ENCODE data around the gene COL23A1.

Gene COL23A1

DNA sequence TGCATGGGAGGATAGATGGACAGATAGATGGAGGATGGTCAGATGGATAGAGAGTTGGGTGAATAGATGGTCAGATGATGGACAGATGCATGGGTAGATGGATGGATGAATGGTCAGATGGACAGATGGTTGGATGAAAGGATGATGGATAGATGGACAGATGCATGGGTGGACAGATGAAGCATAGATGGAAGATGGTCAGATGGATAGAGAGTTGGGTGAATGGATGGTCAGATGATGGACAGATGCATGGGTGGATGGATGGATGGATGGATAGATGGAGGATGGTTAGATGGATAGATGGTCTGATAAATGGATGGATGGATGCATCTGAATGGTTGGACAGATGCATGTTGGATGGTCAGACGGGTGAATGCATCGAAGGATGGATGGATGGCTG is 70.4 kb downstream of the COL23A1 start:
- H3K4me3 ChIP-seq (ENCODE audit: low read length): no peak overlapping the region
- TF ChIP-seq, protein P1, sequence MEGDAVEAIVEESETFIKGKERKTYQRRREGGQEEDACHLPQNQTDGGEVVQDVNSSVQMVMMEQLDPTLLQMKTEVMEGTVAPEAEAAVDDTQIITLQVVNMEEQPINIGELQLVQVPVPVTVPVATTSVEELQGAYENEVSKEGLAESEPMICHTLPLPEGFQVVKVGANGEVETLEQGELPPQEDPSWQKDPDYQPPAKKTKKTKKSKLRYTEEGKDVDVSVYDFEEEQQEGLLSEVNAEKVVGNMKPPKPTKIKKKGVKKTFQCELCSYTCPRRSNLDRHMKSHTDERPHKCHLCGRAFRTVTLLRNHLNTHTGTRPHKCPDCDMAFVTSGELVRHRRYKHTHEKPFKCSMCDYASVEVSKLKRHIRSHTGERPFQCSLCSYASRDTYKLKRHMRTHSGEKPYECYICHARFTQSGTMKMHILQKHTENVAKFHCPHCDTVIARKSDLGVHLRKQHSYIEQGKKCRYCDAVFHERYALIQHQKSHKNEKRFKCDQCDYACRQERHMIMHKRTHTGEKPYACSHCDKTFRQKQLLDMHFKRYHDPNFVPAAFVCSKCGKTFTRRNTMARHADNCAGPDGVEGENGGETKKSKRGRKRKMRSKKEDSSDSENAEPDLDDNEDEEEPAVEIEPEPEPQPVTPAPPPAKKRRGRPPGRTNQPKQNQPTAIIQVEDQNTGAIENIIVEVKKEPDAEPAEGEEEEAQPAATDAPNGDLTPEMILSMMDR (IDR thresholded peaks at IDR 0.05; ENCODE audit: insufficient read depth, low read depth, low read length, missing control alignments): no peak
- DNase-seq (ENCODE audit: low read depth): no peak

DNA sequence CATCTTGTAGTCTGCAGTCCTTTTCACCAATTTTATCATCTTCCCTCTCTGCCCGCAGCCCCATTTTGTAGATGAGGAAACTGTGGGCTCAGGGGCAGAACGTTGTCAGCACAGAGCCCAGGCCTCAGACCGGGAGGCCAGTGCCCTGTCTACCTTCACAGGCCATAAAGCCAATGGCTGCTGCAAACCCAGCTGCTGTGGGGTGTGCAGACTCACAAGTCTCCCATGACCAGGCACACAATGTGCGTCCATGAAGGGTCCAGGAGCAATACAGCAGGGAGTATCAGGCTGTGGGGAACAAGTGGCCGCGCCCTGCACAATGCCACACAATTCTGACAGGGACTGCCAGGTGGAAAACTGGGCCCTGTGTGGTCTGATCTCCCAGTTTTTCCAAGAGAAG is 71.0 kb downstream of the COL23A1 start:
- H3K4me3 ChIP-seq (ENCODE audit: low read length): no peak overlapping the region
- TF ChIP-seq, protein P1 (IDR thresholded peaks at IDR 0.05; ENCODE audit: insufficient read depth, low read depth, low read length, missing control alignments): no peak
- DNase-seq (ENCODE audit: low read depth): no peak

DNA sequence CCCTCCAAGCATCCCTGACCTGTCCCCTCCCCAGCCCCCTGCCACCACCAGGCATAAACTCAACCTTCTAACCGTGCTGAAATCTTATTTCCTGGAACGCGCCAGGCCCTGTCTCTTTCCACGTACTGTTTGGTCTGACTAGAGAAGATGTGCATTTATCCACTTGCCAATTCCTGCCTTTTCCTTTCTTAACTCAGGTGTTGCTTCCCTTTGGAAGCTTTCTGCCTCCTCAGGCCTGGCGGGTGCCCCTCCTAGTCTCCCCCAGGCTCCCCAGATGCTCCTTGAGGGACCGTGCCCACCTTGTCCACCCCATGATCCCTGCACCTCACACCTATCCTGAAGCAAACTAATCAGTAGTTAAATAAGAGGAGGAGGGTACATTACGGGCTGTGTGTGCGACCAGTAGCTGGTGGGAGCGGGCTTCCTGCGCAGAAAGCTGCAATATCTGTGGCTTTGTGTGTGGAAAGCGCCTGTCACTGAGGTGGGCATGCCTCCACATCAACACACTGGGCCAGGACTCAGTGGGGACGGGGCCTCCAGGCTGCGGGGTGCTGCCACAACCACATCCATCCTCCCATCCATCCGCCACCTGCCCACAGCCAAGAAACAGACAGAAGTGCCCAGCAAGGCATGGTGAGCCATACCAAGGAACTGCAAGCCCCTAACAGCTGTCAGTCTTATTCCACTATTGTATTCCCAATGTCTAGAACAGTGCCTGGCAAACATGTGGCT is 73.5 kb downstream of the COL23A1 start:
- no peak overlapping the region for H3K4me3 ChIP-seq (ENCODE audit: low read length)
- TF ChIP-seq, protein P1 (IDR thresholded peaks at IDR 0.05; ENCODE audit: insufficient read depth, low read depth, low read length, missing control alignments): no peak
- no peak for DNase-seq (ENCODE audit: low read depth)

DNA sequence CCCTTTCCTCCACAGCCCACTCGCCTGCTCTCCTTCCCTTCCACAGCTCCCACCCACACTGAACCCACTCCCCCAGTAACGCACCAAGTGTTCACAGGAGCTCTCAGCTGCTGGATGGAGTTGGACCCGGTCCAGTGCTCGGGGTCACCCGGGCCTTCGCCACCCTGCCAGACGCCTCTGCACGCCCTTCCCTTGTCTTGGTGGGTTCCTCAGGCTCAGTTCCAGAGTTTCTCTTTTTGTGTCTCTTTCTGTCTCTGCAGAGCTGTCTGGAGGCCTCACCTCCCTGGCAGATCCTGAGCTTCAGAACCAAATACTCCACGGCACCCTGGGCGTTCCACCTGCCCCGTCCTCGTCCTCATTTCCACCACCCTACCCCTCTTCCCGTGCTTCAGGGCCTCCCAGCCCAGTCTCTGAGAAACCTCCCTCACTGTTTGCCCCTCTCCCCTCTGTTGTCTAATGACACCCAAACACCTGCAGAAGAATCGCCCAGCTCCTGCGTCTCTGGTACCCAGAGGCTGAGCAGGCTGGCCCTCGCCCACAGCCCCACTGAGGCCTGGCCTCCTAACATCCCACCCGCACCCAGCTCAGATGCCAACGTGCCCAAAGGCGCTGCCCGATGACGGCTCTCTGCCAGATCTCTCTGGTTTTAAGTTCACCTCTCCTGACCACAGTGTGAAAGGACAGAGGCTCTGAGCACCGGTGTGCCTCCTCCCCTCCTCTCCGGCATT is 74.3 kb downstream of the COL23A1 start:
- TF ChIP-seq, protein P1 (IDR thresholded peaks at IDR 0.05; ENCODE audit: insufficient read depth, low read depth, low read length, missing control alignments): no peak
- DNase-seq (ENCODE audit: low read depth): no peak
- no peak overlapping the region for H3K4me3 ChIP-seq (ENCODE audit: low read length)

DNA sequence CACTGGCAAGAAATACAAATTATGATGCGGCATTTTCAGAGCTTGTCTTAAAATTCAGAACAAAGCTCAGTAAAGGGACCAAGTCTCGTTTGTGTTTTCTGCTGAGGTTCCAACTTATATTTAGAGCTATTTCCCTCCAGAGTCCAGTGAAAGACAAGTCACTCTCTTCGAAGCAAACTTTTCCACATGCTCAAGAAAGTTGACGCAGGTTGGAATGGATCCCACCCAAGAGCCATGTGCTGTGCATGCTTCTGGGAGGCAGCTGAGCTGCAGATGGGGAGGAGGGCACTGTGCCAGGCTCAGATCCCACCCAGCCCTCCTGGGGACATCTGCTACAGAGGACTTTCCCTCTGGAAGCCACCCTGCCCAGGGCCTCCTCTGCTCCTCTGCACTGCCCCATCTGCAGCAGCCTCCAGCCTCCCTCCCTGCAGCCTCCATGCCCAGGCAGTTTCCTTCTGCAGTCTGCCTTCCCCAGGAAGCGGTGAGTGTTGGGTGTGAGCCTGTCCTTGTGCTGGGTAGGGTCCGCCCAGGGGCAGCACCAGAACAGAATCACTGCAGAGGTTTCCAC is 75.3 kb downstream of the COL23A1 start:
- no peak for DNase-seq (ENCODE audit: low read depth)

DNA sequence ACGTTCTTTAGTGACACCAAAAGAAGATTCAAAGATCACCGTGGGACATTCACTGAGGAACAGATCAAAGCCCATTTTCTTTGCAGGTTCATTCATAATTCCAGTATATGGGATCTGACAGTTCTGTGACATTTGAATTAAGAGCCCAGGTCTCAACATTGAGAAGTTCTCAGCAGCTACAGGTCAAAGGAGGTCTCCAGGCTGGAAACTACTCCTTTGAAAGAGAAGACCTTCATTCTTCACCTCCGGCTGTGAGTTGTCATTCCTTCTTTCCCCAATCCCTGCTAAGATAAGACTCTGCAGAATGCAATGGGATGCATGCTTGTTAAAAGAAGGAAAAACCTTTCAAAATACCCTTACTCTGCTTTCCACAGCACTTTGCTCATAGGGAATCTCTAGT is 79.0 kb downstream of the COL23A1 start:
- DNase-seq (ENCODE audit: low read depth): no peak

More for the DNA sequence above, 75.3 kb downstream of the COL23A1 start:
- H3K4me3 ChIP-seq (ENCODE audit: low read length): no peak overlapping the region
- TF ChIP-seq, protein P1 (IDR thresholded peaks at IDR 0.05; ENCODE audit: insufficient read depth, low read depth, low read length, missing control alignments): no peak

More for the DNA sequence above, 79.0 kb downstream of the COL23A1 start:
- TF ChIP-seq, protein P1 (IDR thresholded peaks at IDR 0.05; ENCODE audit: insufficient read depth, low read depth, low read length, missing control alignments): no peak
- no peak overlapping the region for H3K4me3 ChIP-seq (ENCODE audit: low read length)

Measured in epithelial cell of esophagus (primary cell).